ENCODE measurements around the gene WNT7B.

Gene WNT7B

GRCh38 chr22:45993143-45993692 lies 16.3 kb upstream of the WNT7B start:
- Histone ChIP-seq H3F3A (ENCODE audit: low read depth) (no peaks in the 10 kb centered on the region), H2AFZ (ENCODE audit: low read length) (no peak overlapping the region), H3K9ac (ENCODE audit: low read depth, low read length, poor library complexity, severe bottlenecking) (no peak overlapping the region), H3K4me1 (ENCODE audit: insufficient read depth, low read length, poor library complexity, severe bottlenecking) (peaks cover 23% of the 10 kb centered on the region), H3K4me2 (ENCODE audit: low read depth, low read length, poor library complexity, severe bottlenecking) (no peak overlapping the region), H3K79me2 (ENCODE audit: insufficient read depth, low read length) (no peaks in the 10 kb centered on the region), H3K27me3 (ENCODE audit: insufficient read depth, low read length, poor library complexity, severe bottlenecking) (no peaks in the 10 kb centered on the region), H3K9me2 (replicated peaks; ENCODE audit: low read depth, low read length) (no peaks in the 10 kb centered on the region), H3K36me3 (ENCODE audit: insufficient read depth, low read length) (no peaks in the 10 kb centered on the region), H3K4me3 (ENCODE audit: low read length, poor library complexity, severe bottlenecking) (no peak overlapping the region), H3K9me3 (ENCODE audit: insufficient read depth, low read depth, low read length) (no peaks in the 10 kb centered on the region), H4K20me1 (ENCODE audit: insufficient read depth, low read length, poor library complexity, severe bottlenecking) (no peaks in the 10 kb centered on the region)
- TF ChIP-seq EZH2phosphoT487 (IDR thresholded peaks at IDR 0.05; ENCODE audit: borderline replicate concordance) = no peak
- TF ChIP-seq, protein P1, sequence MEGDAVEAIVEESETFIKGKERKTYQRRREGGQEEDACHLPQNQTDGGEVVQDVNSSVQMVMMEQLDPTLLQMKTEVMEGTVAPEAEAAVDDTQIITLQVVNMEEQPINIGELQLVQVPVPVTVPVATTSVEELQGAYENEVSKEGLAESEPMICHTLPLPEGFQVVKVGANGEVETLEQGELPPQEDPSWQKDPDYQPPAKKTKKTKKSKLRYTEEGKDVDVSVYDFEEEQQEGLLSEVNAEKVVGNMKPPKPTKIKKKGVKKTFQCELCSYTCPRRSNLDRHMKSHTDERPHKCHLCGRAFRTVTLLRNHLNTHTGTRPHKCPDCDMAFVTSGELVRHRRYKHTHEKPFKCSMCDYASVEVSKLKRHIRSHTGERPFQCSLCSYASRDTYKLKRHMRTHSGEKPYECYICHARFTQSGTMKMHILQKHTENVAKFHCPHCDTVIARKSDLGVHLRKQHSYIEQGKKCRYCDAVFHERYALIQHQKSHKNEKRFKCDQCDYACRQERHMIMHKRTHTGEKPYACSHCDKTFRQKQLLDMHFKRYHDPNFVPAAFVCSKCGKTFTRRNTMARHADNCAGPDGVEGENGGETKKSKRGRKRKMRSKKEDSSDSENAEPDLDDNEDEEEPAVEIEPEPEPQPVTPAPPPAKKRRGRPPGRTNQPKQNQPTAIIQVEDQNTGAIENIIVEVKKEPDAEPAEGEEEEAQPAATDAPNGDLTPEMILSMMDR (conservative IDR thresholded peaks at IDR 0.05; ENCODE audit: low read length) = no peak

- Histone ChIP-seq H2AFZ (ENCODE audit: low read length) (no peak overlapping the region), H3F3A (ENCODE audit: low read depth) (no peaks in the 10 kb centered on the region), H3K36me3 (ENCODE audit: insufficient read depth, low read length) (no peaks in the 10 kb centered on the region), H3K79me2 (ENCODE audit: insufficient read depth, low read length) (no peaks in the 10 kb centered on the region), H3K9me2 (replicated peaks; ENCODE audit: low read depth, low read length) (no peaks in the 10 kb centered on the region), H3K4me1 (ENCODE audit: insufficient read depth, low read length, poor library complexity, severe bottlenecking) (peaks cover 18% of the 10 kb centered on the region), H3K4me2 (ENCODE audit: low read depth, low read length, poor library complexity, severe bottlenecking) (no peak overlapping the region), H3K9me3 (ENCODE audit: insufficient read depth, low read depth, low read length) (peaks cover 4% of the 10 kb centered on the region; the same call in 1 of the 2 replicates), H3K4me3 (ENCODE audit: low read length, poor library complexity, severe bottlenecking) (no peak overlapping the region), H3K27me3 (ENCODE audit: insufficient read depth, low read length, poor library complexity, severe bottlenecking) (no peaks in the 10 kb centered on the region), H3K9ac (ENCODE audit: low read depth, low read length, poor library complexity, severe bottlenecking) (no peak overlapping the region), H4K20me1 (ENCODE audit: insufficient read depth, low read length, poor library complexity, severe bottlenecking) (no peaks in the 10 kb centered on the region)
- TF ChIP-seq, protein P1 (conservative IDR thresholded peaks at IDR 0.05; ENCODE audit: low read length) = no peak
- no peak for TF ChIP-seq EZH2phosphoT487 (IDR thresholded peaks at IDR 0.05; ENCODE audit: borderline replicate concordance)
Observed at GRCh38 chr22:45992737-45993136, 15.8 kb upstream of the WNT7B start.

- Histone ChIP-seq H3K9ac (ENCODE audit: low read depth, low read length, poor library complexity, severe bottlenecking) (no peak overlapping the region), H3K36me3 (ENCODE audit: insufficient read depth, low read length) (no peaks in the 10 kb centered on the region), H3K79me2 (ENCODE audit: insufficient read depth, low read length) (no peaks in the 10 kb centered on the region), H2AFZ (ENCODE audit: low read length) (no peak overlapping the region), H3K27me3 (ENCODE audit: insufficient read depth, low read length, poor library complexity, severe bottlenecking) (no peaks in the 10 kb centered on the region), H3K4me3 (ENCODE audit: low read length, poor library complexity, severe bottlenecking) (no peak overlapping the region), H4K20me1 (ENCODE audit: insufficient read depth, low read length, poor library complexity, severe bottlenecking) (no peaks in the 10 kb centered on the region), H3K9me2 (replicated peaks; ENCODE audit: low read depth, low read length) (no peaks in the 10 kb centered on the region), H3K9me3 (ENCODE audit: insufficient read depth, low read depth, low read length) (peaks cover 7% of the 10 kb centered on the region; the same call in 1 of the 2 replicates), H3K4me1 (ENCODE audit: insufficient read depth, low read length, poor library complexity, severe bottlenecking) (peaks cover 2% of the 10 kb centered on the region), H3F3A (ENCODE audit: low read depth) (no peaks in the 10 kb centered on the region), H3K4me2 (ENCODE audit: low read depth, low read length, poor library complexity, severe bottlenecking) (no peak overlapping the region)
- TF ChIP-seq, protein P1 (conservative IDR thresholded peaks at IDR 0.05; ENCODE audit: low read length) = no peak
- TF ChIP-seq EZH2phosphoT487 (IDR thresholded peaks at IDR 0.05; ENCODE audit: borderline replicate concordance) = no peak
Observed at GRCh38 chr22:45991098-45991497, 14.1 kb upstream of the WNT7B start.

Measured in Loucy (cell line).